H9 (cell line): ENCODE measurements around the gene COPB1. TPM values are rescaled to one million over a fixed set of nuclear protein-coding genes. Genes with fewer than 3 reads are reported as not detected.

Experiments used
- DNase-seq: peaks from one replicate; pipeline ENCODE4 v3.0.0-alpha.2; 2017
- H2AFZ ChIP-seq: one replicate; pipeline ENCODE4 v1.6.1; 2013; ENCODE audit warnings: mild to moderate bottlenecking, low read length, control low read depth, moderate library complexity
- H2AK5ac ChIP-seq: 2 replicates; pipeline ENCODE4 v1.6.1; 2013; ENCODE audit warnings: low read length, control low read depth, mixed read lengths; ENCODE audit not compliant: insufficient read length
- H2BK120ac ChIP-seq: one replicate; pipeline ENCODE4 v1.6.1; 2013; ENCODE audit warnings: low read depth, mild to moderate bottlenecking, low read length, control low read depth, inconsistent platforms; ENCODE audit not compliant: poor library complexity, severe bottlenecking
- H2BK12ac ChIP-seq: 2 replicates; pipeline ENCODE4 v1.6.1; 2013; ENCODE audit warnings: low read length, control low read depth, mixed read lengths, low read depth; ENCODE audit not compliant: insufficient read length
- H2BK15ac ChIP-seq: 2 replicates; pipeline ENCODE4 v1.6.1; 2013; ENCODE audit warnings: low read depth, low read length, control low read depth
- H2BK20ac ChIP-seq: one replicate; pipeline ENCODE4 v1.6.1; 2013; ENCODE audit warnings: low read depth, mild to moderate bottlenecking, low read length, control low read depth, inconsistent platforms; ENCODE audit not compliant: poor library complexity, severe bottlenecking
- H2BK5ac ChIP-seq: 2 replicates; pipeline ENCODE4 v1.6.1; 2013; ENCODE audit warnings: low read length, control low read depth, mixed read lengths; ENCODE audit not compliant: insufficient read length
- H3K14ac ChIP-seq: 2 replicates; pipeline ENCODE4 v1.6.1; 2013; ENCODE audit warnings: low read length, control low read depth; ENCODE audit not compliant: insufficient read depth
- H3K18ac ChIP-seq: 2 replicates; pipeline ENCODE4 v1.6.1; 2013; ENCODE audit warnings: low read depth, mild to moderate bottlenecking, mixed read lengths, low read length, control low read depth; ENCODE audit not compliant: insufficient read length
- H3K23ac ChIP-seq: 2 replicates; pipeline ENCODE4 v1.6.1; 2013; ENCODE audit warnings: low read length, control low read depth, mixed read lengths, low read depth; ENCODE audit not compliant: insufficient read length
- H3K23me2 ChIP-seq: 2 replicates; pipeline ENCODE4 v1.6.1; 2013; ENCODE audit warnings: low read depth, mild to moderate bottlenecking, mixed read lengths, low read length, control low read depth; ENCODE audit not compliant: insufficient read length, poor library complexity, severe bottlenecking
- H3K27ac ChIP-seq: 2 replicates; pipeline ENCODE4 v1.5.1; 2013; ENCODE audit warnings: low read length, control low read depth, mixed read lengths, low read depth; ENCODE audit not compliant: insufficient read length
- H3K27me3 ChIP-seq: 2 replicates; pipeline ENCODE4 v1.6.1; 2013; ENCODE audit warnings: low read length, control low read depth, inconsistent platforms; ENCODE audit not compliant: insufficient read depth
- H3K4ac ChIP-seq: 2 replicates; pipeline ENCODE4 v1.6.1; 2013; ENCODE audit warnings: low read depth, mild to moderate bottlenecking, control low read depth, inconsistent platforms, low read length, moderate library complexity
- H3K4me1 ChIP-seq: 2 replicates; pipeline ENCODE4 v1.6.1; 2013; ENCODE audit warnings: low read length, control low read depth, inconsistent platforms; ENCODE audit not compliant: insufficient read depth
- H3K4me2 ChIP-seq: 2 replicates; pipeline ENCODE4 v1.6.1; 2013; ENCODE audit warnings: low read length, control low read depth, mixed read lengths; ENCODE audit not compliant: insufficient read length, insufficient read depth
- H3K56ac ChIP-seq: 2 replicates; pipeline ENCODE4 v1.6.1; 2013; ENCODE audit warnings: low read depth, mild to moderate bottlenecking, mixed read lengths, low read length, control low read depth; ENCODE audit not compliant: insufficient read length
- H3K79me1 ChIP-seq: 2 replicates; pipeline ENCODE4 v1.6.1; 2013; ENCODE audit warnings: low read depth, mild to moderate bottlenecking, moderate library complexity, low read length, control low read depth, inconsistent platforms; ENCODE audit not compliant: insufficient read depth, poor library complexity, severe bottlenecking
- H3K79me2 ChIP-seq: 2 replicates; pipeline ENCODE4 v1.6.1; 2013; ENCODE audit warnings: low read length, control low read depth, inconsistent platforms; ENCODE audit not compliant: insufficient read depth
- H3K9ac ChIP-seq: 2 replicates; pipeline ENCODE4 v1.6.1; 2013; ENCODE audit warnings: low read length, control low read depth, mixed read lengths; ENCODE audit not compliant: insufficient read length; ENCODE audit errors: extremely low read depth
- H3K9me3 ChIP-seq: one replicate; pipeline ENCODE4 v1.6.1; 2013; ENCODE audit warnings: low read depth, low read length, inconsistent platforms; ENCODE audit not compliant: control insufficient read depth
- H3T11ph ChIP-seq: one replicate; pipeline ENCODE4 v1.6.1; 2013; ENCODE audit warnings: mild to moderate bottlenecking, low read length, control low read depth, inconsistent platforms
- H4K20me1 ChIP-seq: one replicate; pipeline ENCODE4 v1.6.1; 2013; ENCODE audit not compliant: control insufficient read depth, insufficient read length, insufficient read depth
- H4K5ac ChIP-seq: 2 replicates; pipeline ENCODE4 v1.6.1; 2013; ENCODE audit warnings: low read depth, mild to moderate bottlenecking, mixed read lengths, low read length, control low read depth; ENCODE audit not compliant: insufficient read length
- H4K8ac ChIP-seq: replicated peaks from 2 replicates; pipeline ENCODE4 v1.6.1; 2013; ENCODE audit warnings: low read length, control low read depth, mixed read lengths, low read depth; ENCODE audit not compliant: insufficient read length
- H4K91ac ChIP-seq: 2 replicates; pipeline ENCODE4 v1.6.1; 2013; ENCODE audit warnings: low read depth, mild to moderate bottlenecking, moderate library complexity, mixed read lengths, low read length, control low read depth; ENCODE audit not compliant: insufficient read length
- H3K27ac Mint-ChIP-seq, 3 experiments: 2 replicates in 2 of 3; 3 replicates in 1 of 3; pipeline ENCODE4 v1.8.0; 2020 to 2021; ENCODE audit warnings: mixed read lengths in 3 of 3, mild to moderate bottlenecking in 1 of 3, moderate library complexity in 1 of 3
- H3K27me3 Mint-ChIP-seq: 2 replicates; pipeline ENCODE4 v1.8.0; 2021; ENCODE audit warnings: low read depth, mild to moderate bottlenecking, moderate library complexity, mixed read lengths
- H3K36me3 Mint-ChIP-seq, 3 experiments: 2 replicates in 2 of 3; 3 replicates in 1 of 3; pipeline ENCODE4 v1.8.0; 2020 to 2021; ENCODE audit warnings: low read depth in 3 of 3, mixed read lengths in 3 of 3; ENCODE audit not compliant: insufficient read depth in 1 of 3
- H3K4me1 Mint-ChIP-seq, 2 experiments: 2 replicates each; pipeline ENCODE4 v1.8.0; 2020; ENCODE audit warnings: mixed read lengths in 2 of 2
- H3K4me3 Mint-ChIP-seq, 2 experiments: 2 replicates in 1 of 2; 3 replicates in 1 of 2; pipeline ENCODE4 v1.8.0; 2020 to 2021; ENCODE audit warnings: mild to moderate bottlenecking in 2 of 2, mixed read lengths in 2 of 2, moderate library complexity in 1 of 2
- H3K9me3 Mint-ChIP-seq, 2 experiments: 2 replicates in 1 of 2; 3 replicates in 1 of 2; pipeline ENCODE4 v1.8.0; 2020; ENCODE audit warnings: mild to moderate bottlenecking in 2 of 2, mixed read lengths in 2 of 2, moderate library complexity in 1 of 2
- CTCF ChIP-seq: fragments of 200-600 bp; sonication (generic); conservative IDR thresholded peaks from 3 replicates; pipeline ENCODE4 v1.8.0; 2021; ENCODE audit warnings: antibody characterized with exemption, mild to moderate bottlenecking
- WGBS: extraction: QIAGEN DNeasy Blood & Tissue Kit; methylation state at CpG from one replicate; pipeline ENCODE4 v1.1.7; 2013; ENCODE audit warnings: missing lambda C conversion rate, low lambda C conversion rate, mixed read lengths; ENCODE audit not compliant: insufficient read length; ENCODE audit errors: extremely low coverage; 5-methylcytosine and 5-hydroxymethylcytosine counted together
- total RNA-seq: library from RNA; stranded (reverse); gene quantifications from 2 replicates; pipeline ENCODE4 v1.2.1, GENCODE V29; 2021

COPB1 gene
- total RNA-seq, 1 experiment from 2014 or later = 71.6 TPM

GRCh38 chr11:14422052-14422813, 77.4 kb downstream of the COPB1 start:
- Histone ChIP-seq H3K4me1 (peaks cover 3% of the 10 kb centered on the region), H2BK15ac (no peak overlapping the region), H3K56ac (no peak overlapping the region), H4K91ac (no peak overlapping the region), H2BK5ac (no peak overlapping the region), H3K79me2 (no peaks in the 10 kb centered on the region), H3K27ac (no peak overlapping the region), H2BK12ac (no peak overlapping the region), H3K9ac (no peak overlapping the region), H2AK5ac (no peak overlapping the region), H4K5ac (no peak overlapping the region), H3K79me1 (no peaks in the 10 kb centered on the region), H3K27me3 (no peaks in the 10 kb centered on the region), H2BK20ac (no peak overlapping the region), H3K9me3 (no peaks in the 10 kb centered on the region), H3T11ph (no peak overlapping the region), H2BK120ac (no peak overlapping the region), H2AFZ (no peak overlapping the region), H3K4ac (no peak overlapping the region), H4K8ac (no peak overlapping the region), H3K14ac (no peak overlapping the region), H3K18ac (no peak overlapping the region), H4K20me1 (peaks cover 3% of the 10 kb centered on the region), H3K23me2 (no peaks in the 10 kb centered on the region), H3K23ac (no peak overlapping the region), H3K4me2 (peak overlapping the region; percentile 12)
- Mint-ChIP-seq H3K27me3 (peaks cover 4% of the 10 kb centered on the region), H3K27ac (0 out of 7 replicates have a peak overlapping the region, but pooled peaks of 1 of the 3 experiments have one; percentile 31), H3K9me3 (no peaks in the 10 kb centered on the region), H3K4me1 (peaks cover 8 to 12% of the 10 kb centered on the region in 2 experiments), H3K4me3 (no peak overlapping the region), H3K36me3 (no peaks in the 10 kb centered on the region)
- no CpG with 5 or more reads among the region's 15 CpGs for WGBS
- no peak for TF ChIP-seq CTCF
- peak; percentile 90 for DNase-seq
